Caki2 (cell line): ENCODE measurements around the gene AP1AR. TPM values are rescaled to one million over a fixed set of nuclear protein-coding genes. Genes with fewer than 3 reads are reported as not detected.

Experiments
- DNase-seq: peaks from one replicate; pipeline ENCODE4 v3.0.0-alpha.2; 2015; ENCODE audit warnings: low read depth
- in situ Hi-C: cut with HindIII; loops from 2 replicates; pipeline ENCODE4 v1.10.0; 2016; ENCODE audit warnings: low sequenced_read_pairs, low pct_unique_long_range_greater_than_20kb, mixed read lengths
- total RNA-seq: library from RNA; depleted of rRNA; stranded (reverse); fragments of >200 nt; shearing (Covaris generic); gene quantifications from 2 replicates; pipeline ENCODE4 v1.2.3, GENCODE V29; 2014; ENCODE audit warnings: low replicate concordance

Gene AP1AR
- total RNA-seq, 1 experiment from 2014 or later: 17.7 TPM

- in situ Hi-C loops: no loop called here
- DNase-seq: peak; percentile 19
Measured at GRCh38 chr4:112214390-112215264, 17.0 kb upstream of the AP1AR start.

- in situ Hi-C loops: no loop called here
- DNase-seq: no peak
Measured at GRCh38 chr4:112219826-112220366, 11.7 kb upstream of the AP1AR start.

GRCh38 chr4:112222219-112222955 is 9.2 kb upstream of the AP1AR start:
- in situ Hi-C loops: no loop called here
- DNase-seq: no peak

- no peak for DNase-seq
- in situ Hi-C loops: no loop called here
Measured at GRCh38 chr4:112225157-112225556, 6.4 kb upstream of the AP1AR start.

- in situ Hi-C loops: no loop called here
- DNase-seq: peak; percentile 99
Measured at GRCh38 chr4:112230879-112231778, 458 bp upstream of the AP1AR start.

- in situ Hi-C loops: no loop called here
- peak; percentile 48 for DNase-seq
Measured at GRCh38 chr4:112234952-112235609, 3.5 kb downstream of the AP1AR start.

- DNase-seq: no peak
- in situ Hi-C loops: no loop called here
Measured at GRCh38 chr4:112236040-112236439, 4.5 kb downstream of the AP1AR start.

GRCh38 chr4:112238833-112239232 is 7.2 kb downstream of the AP1AR start:
- in situ Hi-C loops: no loop called here

GRCh38 chr4:112245383-112245782 is 13.8 kb downstream of the AP1AR start:
- in situ Hi-C loops: no loop called here

More at GRCh38 chr4:112238833-112239232, 7.2 kb downstream of the AP1AR start:
- no peak for DNase-seq

GRCh38 chr4:112247021-112247420 is 15.4 kb downstream of the AP1AR start:
- DNase-seq: no peak
- in situ Hi-C loops: no loop called here

More at GRCh38 chr4:112245383-112245782, 13.8 kb downstream of the AP1AR start:
- no peak for DNase-seq

- DNase-seq: peak; percentile 7
- in situ Hi-C loops: no loop called here
Measured at GRCh38 chr4:112251019-112251643, 19.5 kb downstream of the AP1AR start.

GRCh38 chr4:112252234-112252633 is 20.6 kb downstream of the AP1AR start:
- in situ Hi-C loops: no loop called here
- DNase-seq: no peak

GRCh38 chr4:112253382-112254000 is 21.9 kb downstream of the AP1AR start:
- in situ Hi-C loops: no loop called here
- DNase-seq: no peak

- in situ Hi-C loops: no loop called here
Measured at GRCh38 chr4:112257098-112257497, 25.5 kb downstream of the AP1AR start.

GRCh38 chr4:112266823-112267222 is 35.2 kb downstream of the AP1AR start:
- in situ Hi-C loops: no loop called here
- DNase-seq: no peak

More at GRCh38 chr4:112257098-112257497, 25.5 kb downstream of the AP1AR start:
- DNase-seq: no peak

GRCh38 chr4:112270051-112270450 is 38.5 kb downstream of the AP1AR start:
- no peak for DNase-seq
- in situ Hi-C loops: no loop called here
